HG03521 (cell line): ENCODE results near the gene KCNAB1.

Experiments used
- ATAC-seq: cut with Tn5 transposase; IDR thresholded peaks from one replicate; pipeline ENCODE4 v1.9.1; 2021; ENCODE audit warnings: mild to moderate bottlenecking, moderate library complexity; ENCODE audit not compliant: unreplicated experiment

The KCNAB1 gene

DNA sequence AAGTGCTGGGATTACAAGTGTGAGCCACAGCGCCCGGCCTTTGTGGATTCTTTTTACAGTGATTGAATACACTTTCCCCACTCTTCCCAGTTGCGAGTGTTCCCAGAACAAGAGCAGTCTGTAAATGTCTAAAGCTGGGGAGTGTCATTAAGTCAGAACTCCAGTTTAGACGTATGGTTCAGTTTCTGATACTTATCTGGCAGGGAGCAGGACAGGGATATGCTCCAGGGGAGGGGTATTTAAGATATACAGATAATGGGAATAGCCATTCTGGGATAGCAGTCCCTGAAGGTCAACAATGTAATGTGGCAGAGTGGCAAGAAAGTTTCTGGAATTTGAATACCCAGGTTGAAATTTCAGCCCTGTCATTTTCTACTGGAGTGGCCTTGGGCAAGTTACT lies 270.5 kb downstream of the KCNAB1 start:
- ATAC-seq, result no peak

GRCh38 chr3:156395961-156396710 lies 275.8 kb downstream of the KCNAB1 start:
- ATAC-seq, result no peak

- ATAC-seq, result no peak
Observed at GRCh38 chr3:156396851-156397250, 276.5 kb downstream of the KCNAB1 start.

DNA sequence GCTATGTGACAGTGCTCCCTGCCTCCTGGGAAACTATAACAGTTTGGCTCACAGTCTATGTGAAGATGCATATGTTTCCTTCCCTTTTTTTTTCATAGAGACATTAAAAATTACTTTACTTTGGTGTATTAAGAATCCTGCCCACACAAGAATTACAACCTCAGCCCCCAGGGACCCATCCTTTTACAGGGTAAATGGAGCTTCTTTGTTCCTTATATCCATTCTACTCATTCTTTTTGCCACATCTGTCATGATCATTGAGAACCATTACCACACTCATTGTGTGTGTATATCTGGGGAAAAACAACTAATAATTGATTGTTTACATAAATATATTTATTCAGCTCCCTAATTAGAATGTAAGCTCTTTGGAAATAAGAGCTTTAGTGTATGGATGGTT lies 277.2 kb downstream of the KCNAB1 start:
- no peak for ATAC-seq

- ATAC-seq, result no peak
Observed at GRCh38 chr3:156400062-156400461, 279.7 kb downstream of the KCNAB1 start.

- no peak for ATAC-seq
Observed at GRCh38 chr3:156400735-156401134, 280.4 kb downstream of the KCNAB1 start.

- no peak for ATAC-seq
Observed at GRCh38 chr3:156404217-156404616, 283.8 kb downstream of the KCNAB1 start.

DNA sequence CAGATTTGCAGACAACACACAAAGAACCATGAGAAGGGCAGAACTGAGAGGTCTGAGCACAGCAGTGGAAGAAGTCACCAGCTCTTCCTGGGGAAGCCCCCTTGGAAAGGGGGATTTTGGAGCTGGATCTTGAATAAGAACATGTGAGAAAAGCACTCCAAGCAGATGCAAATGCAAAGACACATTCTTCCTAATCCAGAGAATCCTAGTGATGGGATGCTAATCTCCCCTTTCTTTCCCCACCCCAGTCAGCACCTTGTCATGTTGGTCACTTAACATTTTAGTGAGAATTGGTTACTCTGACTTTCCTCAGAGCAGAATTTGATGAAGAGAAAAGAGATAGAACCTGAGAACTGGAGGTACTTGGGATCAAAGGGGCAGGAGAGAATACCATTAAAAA lies 286.0 kb downstream of the KCNAB1 start:
- no peak for ATAC-seq

DNA sequence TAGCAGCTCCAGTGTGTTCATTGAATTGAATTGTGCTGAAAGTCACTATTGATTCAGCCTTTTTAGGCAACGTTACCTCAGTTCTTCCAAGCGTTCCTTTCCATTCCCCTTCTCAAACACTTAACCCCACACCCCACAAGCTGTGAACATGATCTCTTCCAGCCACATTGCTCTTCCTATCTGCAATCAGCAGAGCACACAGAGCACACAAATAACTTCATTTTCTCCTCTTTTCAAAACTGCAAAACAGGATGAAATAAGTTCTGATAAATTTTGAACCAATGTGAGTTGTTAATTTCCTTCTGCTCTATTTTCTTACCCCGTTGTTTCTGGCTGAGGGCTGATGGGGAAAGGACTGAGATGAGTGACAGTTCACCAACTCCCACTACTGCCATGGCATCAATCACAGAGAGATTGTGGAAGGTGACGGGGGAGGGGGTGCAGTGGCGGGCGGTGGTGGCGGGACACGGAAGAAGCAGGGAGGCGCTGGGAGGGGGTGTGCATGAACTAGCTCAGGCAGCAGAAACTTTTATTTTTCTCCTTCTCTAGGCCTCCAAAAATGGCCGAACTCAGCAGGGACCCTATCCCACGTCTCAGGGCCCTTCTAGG lies 287.3 kb downstream of the KCNAB1 start:
- no peak for ATAC-seq

GRCh38 chr3:156409694-156410093 lies 289.3 kb downstream of the KCNAB1 start:
- ATAC-seq, result no peak

DNA sequence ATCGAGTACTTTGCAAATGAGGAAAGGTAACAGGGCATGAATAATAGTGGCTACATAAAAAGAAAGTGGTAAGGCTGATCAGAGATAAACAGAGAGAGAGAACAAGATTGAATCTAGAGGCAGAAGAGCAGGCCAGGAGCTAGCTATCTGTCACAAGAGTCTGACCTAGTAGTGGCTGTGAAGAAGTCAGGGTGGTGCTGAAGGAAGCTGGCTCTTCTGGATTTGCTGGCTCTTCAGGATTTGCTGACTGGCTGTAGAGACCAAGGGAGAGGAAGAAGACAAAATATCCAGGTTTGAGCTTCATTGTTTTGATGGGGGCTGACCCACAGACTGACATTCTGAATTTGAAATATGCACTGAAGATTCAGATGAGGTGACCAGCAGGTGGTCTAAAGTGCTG lies 292.2 kb downstream of the KCNAB1 start:
- no peak for ATAC-seq

DNA sequence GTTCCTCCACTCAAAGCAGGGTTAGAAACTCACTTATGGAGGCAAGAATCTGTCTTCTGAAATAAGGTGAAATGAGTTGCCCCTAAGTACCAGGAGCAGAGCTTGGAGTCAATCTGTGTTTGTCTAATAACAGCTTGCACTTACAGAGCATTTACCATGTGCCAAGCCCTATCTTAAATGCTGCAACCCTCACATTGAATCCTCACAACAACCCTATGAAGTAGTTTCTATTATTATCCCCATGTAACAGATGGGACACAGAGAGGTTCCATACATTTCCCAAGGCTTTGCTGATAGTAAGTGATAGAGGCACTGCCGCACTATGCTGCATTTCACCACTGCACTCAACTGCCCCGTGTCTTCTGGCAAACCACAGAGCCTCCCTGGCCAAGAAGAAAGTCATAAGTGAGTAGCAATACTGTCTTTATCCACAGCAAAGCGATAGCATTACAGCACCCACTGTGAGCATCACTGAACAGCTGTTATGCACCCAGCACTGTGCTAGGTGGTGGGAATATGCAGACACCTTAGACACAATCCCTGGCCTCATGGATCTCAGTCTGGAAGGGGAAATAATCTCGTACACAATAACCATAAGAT lies 293.0 kb downstream of the KCNAB1 start:
- no peak for ATAC-seq

DNA sequence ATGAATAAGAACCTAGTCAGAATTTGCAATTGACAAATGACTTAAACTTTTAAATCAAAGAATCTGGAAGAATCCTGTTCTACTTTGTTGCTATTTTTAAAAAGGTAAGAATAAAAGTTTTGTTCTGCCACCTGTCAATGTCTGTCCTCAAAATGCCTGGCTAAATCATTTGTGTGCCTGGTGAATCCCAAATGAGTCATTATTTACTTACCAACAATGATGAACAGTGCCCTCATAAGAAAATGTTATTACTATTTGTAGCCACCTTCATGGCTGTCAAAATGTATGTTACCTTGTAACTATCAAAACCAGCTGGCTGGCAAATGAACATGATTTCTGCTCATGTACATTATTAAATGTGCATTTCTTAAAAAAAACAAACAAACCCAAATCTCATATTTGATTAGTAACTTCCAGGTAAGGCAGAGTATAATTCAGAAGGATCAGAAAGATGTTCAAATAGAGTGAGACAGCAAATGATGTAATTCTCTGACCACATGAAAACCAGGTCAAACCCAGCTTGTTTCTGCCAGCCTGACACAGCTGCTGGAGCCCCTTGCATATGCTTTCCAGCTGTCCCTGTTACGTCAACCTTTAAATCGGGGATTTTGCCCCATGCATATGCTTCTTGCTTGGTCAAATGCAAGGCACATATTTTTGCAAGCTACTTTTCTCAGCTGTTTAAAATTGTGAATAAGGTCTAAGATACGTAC lies 296.6 kb downstream of the KCNAB1 start:
- no peak for ATAC-seq

- ATAC-seq, result no peak
Observed at GRCh38 chr3:156417559-156418132, 297.3 kb downstream of the KCNAB1 start.

GRCh38 chr3:156418428-156418827 lies 298.1 kb downstream of the KCNAB1 start:
- no peak for ATAC-seq

GRCh38 chr3:156421534-156421933 lies 301.2 kb downstream of the KCNAB1 start:
- no peak for ATAC-seq

GRCh38 chr3:156424758-156425157 lies 304.4 kb downstream of the KCNAB1 start:
- ATAC-seq, result no peak

DNA sequence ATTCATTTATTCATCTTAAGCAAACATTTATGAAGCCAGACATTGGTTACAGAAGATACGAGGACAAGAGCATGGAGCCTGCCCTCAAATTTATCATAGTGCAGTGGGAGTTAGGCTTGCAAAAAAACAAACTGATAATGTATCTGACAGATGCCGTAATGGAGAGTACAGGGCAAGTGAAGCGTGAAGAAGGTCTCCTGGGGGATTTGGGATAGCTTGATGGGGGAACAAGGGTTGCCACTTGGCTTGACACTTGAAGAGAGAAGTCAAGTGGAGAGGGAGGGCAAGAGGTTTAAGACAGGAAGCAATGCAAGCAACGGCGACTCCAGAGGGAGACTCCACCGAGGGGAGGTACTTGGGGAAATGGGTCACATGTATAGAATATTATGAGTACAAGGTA lies 305.3 kb downstream of the KCNAB1 start:
- ATAC-seq, result no peak

DNA sequence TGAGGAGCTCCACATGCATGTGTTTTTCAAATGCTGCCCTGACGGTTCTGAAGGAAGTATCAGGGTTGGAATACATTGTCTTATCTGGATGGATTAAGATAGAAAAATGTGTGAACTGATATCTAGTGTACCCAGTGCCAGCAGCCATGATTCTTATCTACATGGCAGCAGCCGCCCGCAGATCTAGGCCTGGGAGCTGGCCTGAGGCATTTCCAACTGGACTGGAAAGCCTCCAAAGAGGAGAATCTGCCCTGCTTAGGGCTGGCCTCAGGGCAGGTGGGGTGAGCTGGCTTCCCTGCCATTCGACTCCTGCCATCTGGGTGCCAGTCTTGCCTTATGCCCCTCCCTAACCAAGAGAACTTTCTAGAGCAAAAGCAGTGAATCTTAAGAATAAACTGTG lies 308.7 kb downstream of the KCNAB1 start:
- no peak for ATAC-seq

DNA sequence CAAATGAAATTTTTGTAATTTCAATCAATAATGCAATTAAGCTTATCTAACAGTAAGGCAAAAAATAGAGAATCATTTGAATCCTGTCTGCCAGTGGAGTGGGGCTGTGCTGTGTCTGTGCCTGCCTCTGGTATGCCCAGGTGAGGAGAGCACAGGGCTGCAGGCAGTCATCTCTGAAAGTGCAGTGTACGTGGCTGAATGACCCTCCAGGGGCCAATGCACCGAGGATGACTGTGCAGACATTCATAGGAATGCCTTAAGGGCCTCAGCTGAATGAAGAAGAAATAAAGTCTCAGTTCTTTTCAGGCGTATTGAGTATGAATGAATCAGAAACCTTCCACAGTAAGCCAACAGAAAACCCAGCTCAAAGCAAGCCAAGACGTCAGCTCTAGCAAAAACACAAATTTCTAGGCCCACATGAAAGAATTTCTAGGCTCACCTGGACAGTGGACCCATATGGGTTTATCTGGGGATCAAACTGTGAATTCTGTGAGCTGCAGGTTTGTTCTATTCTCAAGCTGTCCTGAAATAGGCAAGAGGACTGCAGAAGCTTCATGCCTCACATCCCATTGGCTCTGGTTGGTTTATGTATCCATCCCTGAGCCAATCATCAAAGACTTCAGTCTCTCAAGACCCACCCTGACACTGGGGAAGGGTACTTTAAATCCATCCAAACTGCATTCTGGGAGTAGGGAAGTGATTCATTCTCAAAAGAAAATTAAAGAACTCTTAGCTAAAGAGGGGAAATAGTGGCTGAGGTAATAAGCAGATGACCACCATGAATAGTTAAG lies 311.2 kb downstream of the KCNAB1 start:
- ATAC-seq, result no peak

DNA sequence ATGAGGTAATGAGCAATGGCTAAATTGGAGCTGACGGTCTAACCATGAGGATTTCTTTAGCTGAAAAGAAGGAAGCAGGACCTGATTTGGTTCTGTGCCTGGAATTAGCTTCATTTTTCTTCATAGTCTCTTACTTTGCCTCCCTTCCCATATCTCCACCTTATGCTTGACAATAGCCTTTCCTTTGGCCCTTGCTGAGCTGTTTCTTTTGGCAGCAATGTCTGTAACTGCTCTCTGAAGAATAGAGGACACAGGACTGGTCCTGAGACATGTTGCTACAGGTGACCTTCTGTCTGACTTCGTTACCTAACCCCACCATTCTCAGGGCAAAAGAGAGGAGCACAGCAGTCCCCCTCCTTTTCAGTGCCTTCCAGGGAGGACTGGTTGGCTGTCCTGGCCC lies 312.2 kb downstream of the KCNAB1 start:
- ATAC-seq, result no peak
